Measurements from ENCODE around the gene WDR83.
"Not testable (repeated sequence)": the region's sequence is repeated elsewhere in the genome, so short reads cannot be mapped to it uniquely, and the experiment has no call there.

Gene WDR83

DNA sequence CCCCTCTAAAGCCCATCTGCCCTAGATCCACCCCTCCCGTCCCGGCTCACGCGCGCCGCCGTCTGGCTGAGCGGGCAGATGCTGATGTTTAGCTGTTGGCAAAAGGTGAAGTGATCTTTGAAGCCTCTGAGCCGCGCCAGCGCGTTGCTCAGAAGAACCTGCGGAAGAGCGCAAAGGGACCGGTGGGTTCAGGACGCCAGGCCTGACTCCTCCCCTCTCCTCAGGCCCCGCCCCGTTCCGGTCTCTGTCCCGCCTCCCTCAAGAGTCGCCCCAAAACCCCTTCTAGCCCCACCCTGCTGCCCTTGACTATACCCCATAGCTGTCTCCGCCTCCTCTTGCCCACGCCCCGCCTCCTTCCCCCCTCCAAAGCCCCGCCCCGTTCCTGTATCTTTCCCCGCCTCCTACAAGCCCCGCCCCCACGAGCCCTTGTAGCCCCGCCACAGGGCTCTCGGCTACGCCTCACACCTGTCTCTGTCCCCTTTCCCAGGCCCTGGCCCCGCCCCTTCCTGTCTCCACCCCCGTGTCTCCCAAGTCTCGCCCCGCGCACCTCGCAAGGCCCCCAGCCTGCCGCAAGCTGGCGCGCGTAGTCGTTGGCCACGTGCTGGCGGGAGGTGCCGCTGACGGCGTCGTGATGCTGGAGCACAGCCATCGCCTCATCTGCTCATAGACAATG, 9.6 kb upstream of the WDR83 start:
- DNase-seq: no peak

- no peak for DNase-seq
Measured at GRCh38 chr19:12657966-12658365, 8.6 kb upstream of the WDR83 start.

- no peak for DNase-seq
Measured at GRCh38 chr19:12660980-12661379, 5.6 kb upstream of the WDR83 start.

- no peak for DNase-seq
Measured at GRCh38 chr19:12664406-12665280, 2.0 kb upstream of the WDR83 start.

- no peak for DNase-seq
Measured at GRCh38 chr19:12665281-12665573, 1.4 kb upstream of the WDR83 start.

DNA sequence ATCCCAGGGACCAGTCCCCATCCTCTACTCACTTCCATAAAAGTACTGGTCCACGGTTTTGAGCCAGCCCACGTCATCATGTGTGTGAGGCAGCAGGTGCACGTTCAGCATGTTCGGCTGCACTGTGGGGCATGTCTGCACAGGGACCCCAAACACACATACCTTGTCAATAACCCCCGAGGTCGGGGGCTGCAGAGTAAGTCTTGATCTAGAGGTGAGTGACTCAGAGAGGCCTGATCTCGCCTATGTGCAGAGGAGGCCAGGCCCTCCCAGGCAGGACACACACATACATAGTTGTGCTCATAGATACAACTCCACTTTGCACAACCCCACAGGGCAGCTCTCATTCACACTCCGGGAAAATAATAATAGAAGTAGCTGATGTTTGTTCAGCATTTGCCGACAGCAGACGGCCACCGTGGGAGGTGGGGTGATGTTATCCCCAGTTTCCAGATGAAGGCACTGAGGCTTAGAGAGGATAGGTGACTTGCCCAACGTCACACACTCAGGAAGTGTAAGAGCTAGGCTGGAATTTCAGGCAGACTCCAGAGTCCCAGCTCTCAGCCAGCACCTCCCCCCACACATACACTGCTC, 839 bp upstream of the WDR83 start:
- DNase-seq: no peak

GRCh38 chr19:12667731-12668302, 1.2 kb downstream of the WDR83 start:
- no peak for DNase-seq

- DNase-seq: no peak
Measured at GRCh38 chr19:12668346-12668745, 1.7 kb downstream of the WDR83 start.

- DNase-seq: peak; percentile 64
Measured at GRCh38 chr19:12668932-12669269, 2.3 kb downstream of the WDR83 start.

- DNase-seq: peak; percentile 67
Measured at GRCh38 chr19:12669270-12670158, 2.9 kb downstream of the WDR83 start.

GRCh38 chr19:12670159-12670928, 3.7 kb downstream of the WDR83 start:
- no peak for DNase-seq

DNA sequence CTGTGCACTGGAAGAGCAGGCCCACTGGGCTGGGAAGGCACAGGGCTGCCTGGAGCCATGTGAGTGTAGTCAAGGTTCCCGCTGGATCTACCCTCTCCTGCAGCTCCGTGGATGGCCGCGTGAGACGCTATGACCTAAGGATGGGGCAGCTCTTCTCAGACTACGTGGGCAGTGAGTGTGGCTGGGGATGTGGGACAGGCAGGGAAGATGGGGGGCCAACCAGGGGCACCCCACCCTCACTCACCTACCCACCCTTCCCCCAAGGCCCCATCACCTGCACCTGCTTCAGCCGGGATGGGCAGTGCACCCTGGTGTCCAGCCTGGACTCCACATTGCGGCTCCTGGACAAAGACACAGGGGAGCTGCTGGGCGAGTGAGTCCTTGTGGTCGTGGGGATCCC, 6.1 kb downstream of the WDR83 start:
- DNase-seq: no peak

- DNase-seq: no peak
Measured at GRCh38 chr19:12675399-12675798, 8.8 kb downstream of the WDR83 start.

DNA sequence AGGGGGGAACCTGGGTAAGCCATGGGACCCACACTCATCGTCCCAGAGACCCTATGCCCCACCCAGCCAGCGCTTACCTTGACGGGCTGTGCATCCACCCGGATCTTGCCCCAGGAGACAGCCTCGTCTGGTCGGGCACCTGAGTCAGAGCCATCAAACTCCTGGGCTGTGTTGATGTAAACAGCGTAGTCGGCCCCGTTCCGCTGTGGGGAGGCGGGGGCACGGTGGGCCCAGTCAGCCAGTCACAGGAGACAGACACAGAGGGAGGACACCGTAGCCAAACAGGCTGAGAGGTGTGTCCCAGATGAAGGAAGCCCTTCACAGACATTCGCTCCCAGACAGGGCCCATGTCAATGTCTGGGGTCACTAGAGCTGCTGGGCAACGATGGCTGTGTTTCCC, 9.3 kb downstream of the WDR83 start:
- DNase-seq: no peak

GRCh38 chr19:12676384-12676792, 9.8 kb downstream of the WDR83 start:
- peak; percentile 84 for DNase-seq

DNA sequence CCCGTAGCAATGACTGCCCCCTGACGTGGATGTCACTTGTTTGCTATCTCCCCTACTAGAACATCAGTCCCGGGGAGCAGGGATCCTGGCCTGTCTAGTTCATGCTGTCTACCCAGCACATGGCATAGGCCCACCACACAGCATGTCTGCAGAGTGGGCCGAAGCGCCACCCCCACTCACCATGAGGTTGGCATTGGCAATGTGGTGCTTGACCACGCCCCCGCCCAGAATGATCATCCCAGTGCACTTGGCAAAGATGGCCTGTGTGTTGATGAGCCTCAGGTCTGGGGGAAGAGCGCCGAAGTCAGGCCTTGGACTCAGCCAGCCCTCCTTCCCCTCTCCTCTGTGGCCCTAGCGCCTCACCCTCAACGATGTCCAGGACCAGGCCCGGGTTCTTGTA, 10.3 kb downstream of the WDR83 start:
- DNase-seq: no peak

- not testable (repeated sequence) for DNase-seq
Measured at GRCh38 chr19:12678039-12678438, 11.4 kb downstream of the WDR83 start.

- no peak for DNase-seq
Measured at GRCh38 chr19:12680034-12680433, 13.4 kb downstream of the WDR83 start.

- peak; percentile 80 for DNase-seq
Measured at GRCh38 chr19:12681074-12681987, 14.7 kb downstream of the WDR83 start, which contains the start of gene DHPS. TSS of gene DHPS (minus strand) at chr19:12681880. CDS start at chr19:12681766, 114 bp downstream.

DNA sequence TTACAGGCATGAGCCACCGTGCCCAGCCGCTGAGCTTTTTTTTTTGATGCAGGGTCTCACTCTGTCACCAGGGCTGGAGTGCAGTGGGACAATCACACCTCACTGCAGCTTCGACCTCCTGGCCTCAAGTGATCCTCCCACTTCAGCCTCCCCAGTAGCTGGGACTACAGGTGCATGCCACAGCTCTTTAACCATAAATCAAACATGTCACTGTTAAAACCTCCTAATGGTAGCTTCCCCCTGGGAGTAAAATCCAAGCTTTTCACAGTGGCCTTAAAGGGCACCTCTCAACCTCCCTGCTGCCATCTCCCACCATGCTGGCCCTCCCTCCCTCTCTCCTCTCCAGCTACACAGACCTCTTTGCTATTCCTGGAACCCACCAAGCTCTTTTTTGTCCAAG, 19.2 kb downstream of the WDR83 start:
- DNase-seq: no peak

All from T-helper 9 cell (primary cell).